B cell (primary cell): ENCODE data around the gene ARHGAP26. TPM values are rescaled to one million over a fixed set of nuclear protein-coding genes. Genes with fewer than 3 reads are reported as not detected.

Experiments used
- ATAC-seq: fragments of 200-7000 bp; cut with Tn5 transposase; one replicate; pipeline ENCODE4 v1.10.0; 2021; ENCODE audit warnings: low read depth, mild to moderate bottlenecking, moderate number of reproducible peaks, moderate library complexity
- CTCF ChIA-PET: fragments of 350-600 bp; sonication (Branson Sonifier 250); formaldehyde crosslinking; loops from one replicate; lab custom pipeline; 2021; ENCODE audit warnings: antibody characterized with exemption, inconsistent platforms; lab: Charles Lee
- POLR2A ChIA-PET: fragments of 350-600 bp; sonication (Branson Sonifier 250); formaldehyde crosslinking; loops from one replicate; lab custom pipeline; 2021; ENCODE audit warnings: antibody characterized with exemption; lab: Charles Lee
- DNase-seq: peaks from one replicate; pipeline ENCODE4 v3.0.0; 2013
- H2AFZ ChIP-seq: 2 replicates; pipeline ENCODE4 v1.6.1; 2012; ENCODE audit warnings: mild to moderate bottlenecking, low read depth, low read length; ENCODE audit not compliant: insufficient read depth, poor library complexity, severe bottlenecking
- H3K27ac ChIP-seq, 2 donors: 1 replicate in 1 of 2; 2 replicates in 1 of 2; pipeline ENCODE4 v1.5.1; 2012 to 2013; ENCODE audit warnings: low read length in 2 of 2, mild to moderate bottlenecking in 2 of 2, moderate library complexity in 1 of 2
- H3K27me3 ChIP-seq, 4 experiments: fragments of 200-600 bp in 1 of 4; sonication (generic) in 1 of 4; replicated peaks in 1 of 4; 1 replicate in 2 of 4; 2 replicates in 2 of 4; pipeline versions ENCODE4 v1.6.1 to v1.7.0; 2013 to 2016; ENCODE audit warnings: low read length in 3 of 4, mild to moderate bottlenecking in 2 of 4, mixed read lengths in 1 of 4, moderate library complexity in 1 of 4; ENCODE audit not compliant: insufficient read depth in 4 of 4, control insufficient read depth in 3 of 4; ENCODE audit errors: control extremely low read depth in 1 of 4
- H3K36me3 ChIP-seq, 2 experiments: replicated peaks in 1 of 2; 1 replicate in 1 of 2; 2 replicates in 1 of 2; pipeline versions ENCODE4 v1.6.1 to v1.7.1; 2013; ENCODE audit warnings: low read length in 1 of 2; ENCODE audit not compliant: insufficient read depth in 2 of 2, control insufficient read depth in 1 of 2; ENCODE audit errors: control extremely low read depth in 1 of 2, extremely low read depth in 1 of 2
- H3K4me1 ChIP-seq, 2 donors: fragments of 200-600 bp in 1 of 2; sonication (generic) in 1 of 2; 1 replicate in 1 of 2; 2 replicates in 1 of 2; pipeline versions ENCODE4 v1.5.1 to v1.6.1; 2013 to 2017; ENCODE audit warnings: low read length in 2 of 2; ENCODE audit not compliant: control insufficient read depth in 2 of 2, insufficient read depth in 2 of 2
- H3K4me2 ChIP-seq: replicated peaks from 2 replicates; pipeline ENCODE3; 2012; ENCODE audit warnings: mild to moderate bottlenecking, low read depth, low read length; ENCODE audit not compliant: poor library complexity, severe bottlenecking
- H3K4me3 ChIP-seq, 5 experiments: fragments of 200-600 bp in 1 of 5; sonication (generic) in 1 of 5; 1 replicate in 3 of 5; 2 replicates in 2 of 5; pipeline versions ENCODE4 v1.5.1 to v1.7.0; 2011 to 2016; ENCODE audit warnings: low read length in 4 of 5, mild to moderate bottlenecking in 4 of 5, low read depth in 2 of 5, control low read depth in 1 of 5, moderate library complexity in 1 of 5; ENCODE audit not compliant: insufficient read depth in 1 of 5; ENCODE audit errors: control extremely low read depth in 1 of 5, extremely low read depth in 1 of 5
- H3K79me2 ChIP-seq: fragments of 200-600 bp; sonication (generic); one replicate; pipeline ENCODE4 v1.6.0; 2016; ENCODE audit warnings: low read length; ENCODE audit not compliant: control insufficient read depth, insufficient read depth
- H3K9ac ChIP-seq: fragments of 200-600 bp; sonication (generic); 2 replicates; pipeline ENCODE4 v1.6.1; 2017; ENCODE audit warnings: mild to moderate bottlenecking, low read length, moderate library complexity
- H3K9me3 ChIP-seq, 3 donors: one replicate each; pipeline versions ENCODE4 v1.6.1 to v1.7.1; 2013; ENCODE audit warnings: low read length in 2 of 3; ENCODE audit not compliant: control insufficient read depth in 2 of 3, insufficient read depth in 1 of 3; ENCODE audit errors: control extremely low read depth in 1 of 3
- H4K20me1 ChIP-seq: 2 replicates; pipeline ENCODE4 v1.6.0; 2012; ENCODE audit warnings: mild to moderate bottlenecking, low read length; ENCODE audit not compliant: insufficient read depth, control insufficient read depth, poor library complexity, severe bottlenecking
- H3K27ac Mint-ChIP-seq: one replicate; pipeline ENCODE4 v1.8.0; 2021; ENCODE audit warnings: mixed read lengths
- H3K27me3 Mint-ChIP-seq: one replicate; pipeline ENCODE4 v1.8.0; 2021; ENCODE audit warnings: mixed read lengths
- H3K4me1 Mint-ChIP-seq: one replicate; pipeline ENCODE4 v1.8.0; 2021; ENCODE audit warnings: mixed read lengths
- H3K4me3 Mint-ChIP-seq: one replicate; pipeline ENCODE4 v1.8.0; 2021; ENCODE audit warnings: mixed read lengths
- H3K9me3 Mint-ChIP-seq: one replicate; pipeline ENCODE4 v1.8.0; 2022; ENCODE audit warnings: mixed read lengths; ENCODE audit not compliant: insufficient read depth
- CTCF ChIP-seq: fragments of 200-600 bp; IDR thresholded peaks from one replicate; pipeline ENCODE4 v1.8.0; 2022; ENCODE audit warnings: antibody characterized with exemption, mild to moderate bottlenecking
- EZH2 ChIP-seq: IDR thresholded peaks from 2 replicates; pipeline ENCODE4 v1.6.1; 2012; ENCODE audit warnings: borderline replicate concordance, low read depth, mild to moderate bottlenecking, moderate library complexity, low read length; ENCODE audit not compliant: insufficient read depth, poor library complexity, severe bottlenecking
- WGBS: methylation state at CpG from one replicate; pipeline ENCODE4 v1.1.5; 2013; ENCODE audit warnings: missing lambda C conversion rate; ENCODE audit not compliant: insufficient coverage; 5-methylcytosine and 5-hydroxymethylcytosine counted together
- intact Hi-C: fragments of 100-400 bp; cut with micrococcal nuclease; formaldehyde crosslinking; loops from one replicate; pipeline ENCODE4 v1.10.0; 2022
- polyA plus RNA-seq: library from polyadenylated mRNA; depleted of rRNA; stranded (reverse); fragments of >200 nt; gene quantifications from 2 replicates; pipeline ENCODE4 v1.2.3, GENCODE V29; 2012
- total RNA-seq, 2 donors: library from RNA; stranded (reverse); fragments of 120-200 nt in 1 of 2; gene quantifications; 1 replicate in 1 of 2; 2 replicates in 1 of 2; pipeline versions ENCODE4 v1.2.3 to v1.2.4, GENCODE V29; 2013 to 2022

Gene ARHGAP26
- total and polyA plus RNA-seq, 2 donors (not counting 1 experiment from before 2014, with no cell fraction given): 1.8 to 22.5 TPM

GRCh38 chr5:142827934-142828576, 57.9 kb downstream of the ARHGAP26 start:
- POLR2A ChIA-PET: no interaction called here
- Histone ChIP-seq H2AFZ (no peak overlapping the region), H3K9me3 (no peaks in the 10 kb centered on the region), H3K27ac (no peak overlapping the region), H3K36me3 (no peaks in the 10 kb centered on the region), H3K4me1 (peaks cover 0 to 2% of the 10 kb centered on the region in 2 donors), H4K20me1 (no peaks in the 10 kb centered on the region), H3K27me3 (no peaks in the 10 kb centered on the region), H3K79me2 (peaks cover 4% of the 10 kb centered on the region), H3K4me2 (no peak overlapping the region), H3K9ac (no peak overlapping the region), H3K4me3 (no peak overlapping the region)
- Mint-ChIP-seq H3K4me1 (peaks cover 2% of the 10 kb centered on the region), H3K4me3 (no peak overlapping the region), H3K9me3 (no peaks in the 10 kb centered on the region), H3K27me3 (no peaks in the 10 kb centered on the region), H3K27ac (no peak overlapping the region)
- TF ChIP-seq CTCF (no peak), EZH2 (no peak)
- CTCF ChIA-PET: no interaction called here
- WGBS: no CpG with 5 or more reads among the region's 6 CpGs
- DNase-seq (no peak), ATAC-seq (no peak)
- intact Hi-C loops: no loop called here

- Histone ChIP-seq H3K36me3 (no peaks in the 10 kb centered on the region), H2AFZ (no peak overlapping the region), H3K79me2 (peaks cover 4% of the 10 kb centered on the region), H3K27me3 (no peaks in the 10 kb centered on the region), H3K4me2 (no peak overlapping the region), H3K9ac (no peak overlapping the region), H3K4me1 (peaks cover 0 to 2% of the 10 kb centered on the region in 2 donors), H3K9me3 (no peaks in the 10 kb centered on the region), H3K27ac (no peak overlapping the region), H3K4me3 (no peak overlapping the region), H4K20me1 (no peaks in the 10 kb centered on the region)
- Mint-ChIP-seq H3K27ac (no peak overlapping the region), H3K27me3 (no peaks in the 10 kb centered on the region), H3K4me3 (no peak overlapping the region), H3K9me3 (no peaks in the 10 kb centered on the region), H3K4me1 (peaks cover 2% of the 10 kb centered on the region)
- intact Hi-C loops: no loop called here
- DNase-seq: no peak
- no peak for TF ChIP-seq EZH2
- TF ChIP-seq CTCF: no peak
- 100% methylated on average over 5 of the region's 5 CpGs for WGBS
- ChIA-PET POLR2A (no interaction called here), CTCF (no interaction called here)
- no peak for ATAC-seq
Measured at GRCh38 chr5:142828797-142829535, 58.8 kb downstream of the ARHGAP26 start.
